NT2/D1 (cell line): ENCODE data around the gene FBXO15.

Experiments used
- DNase-seq: peaks from one replicate; pipeline ENCODE4 v3.0.0-alpha.2; 2011; ENCODE audit warnings: low read depth, low spot score
- H3K27me3 ChIP-seq: 2 replicates; pipeline ENCODE4 v1.6.0; 2011; ENCODE audit warnings: mild to moderate bottlenecking; ENCODE audit not compliant: insufficient read length, insufficient read depth
- H3K36me3 ChIP-seq: 2 replicates; pipeline ENCODE4 v1.6.1; 2011; ENCODE audit warnings: mild to moderate bottlenecking, low read length, mixed read lengths; ENCODE audit not compliant: insufficient read depth, insufficient read length
- H3K4me1 ChIP-seq: 2 replicates; pipeline ENCODE4 v1.5.1; 2011; ENCODE audit not compliant: insufficient read depth, insufficient read length
- H3K4me3 ChIP-seq: 2 replicates; pipeline ENCODE4 v1.5.1; 2011; ENCODE audit warnings: low read depth; ENCODE audit not compliant: insufficient read length
- H3K9ac ChIP-seq: 2 replicates; pipeline ENCODE4 v1.6.0; 2011; ENCODE audit warnings: low read depth; ENCODE audit not compliant: insufficient read length
- H3K9me3 ChIP-seq: 2 replicates; pipeline ENCODE4 v1.5.1; 2011; ENCODE audit warnings: mild to moderate bottlenecking, low read length; ENCODE audit not compliant: insufficient read depth
- SUZ12 ChIP-seq: IDR thresholded peaks from 2 replicates; pipeline ENCODE4 v1.6.1; 2011; ENCODE audit not compliant: insufficient read length, insufficient read depth; ENCODE audit errors: extremely low read depth
- YY1 ChIP-seq: IDR thresholded peaks from 2 replicates; pipeline ENCODE4 v1.6.1; 2011; ENCODE audit not compliant: insufficient read length, insufficient read depth
- ZNF274 ChIP-seq: IDR thresholded peaks from 2 replicates; pipeline ENCODE4 v1.6.1; 2011; ENCODE audit warnings: mild to moderate bottlenecking, low read depth, low read length

Gene FBXO15

DNA sequence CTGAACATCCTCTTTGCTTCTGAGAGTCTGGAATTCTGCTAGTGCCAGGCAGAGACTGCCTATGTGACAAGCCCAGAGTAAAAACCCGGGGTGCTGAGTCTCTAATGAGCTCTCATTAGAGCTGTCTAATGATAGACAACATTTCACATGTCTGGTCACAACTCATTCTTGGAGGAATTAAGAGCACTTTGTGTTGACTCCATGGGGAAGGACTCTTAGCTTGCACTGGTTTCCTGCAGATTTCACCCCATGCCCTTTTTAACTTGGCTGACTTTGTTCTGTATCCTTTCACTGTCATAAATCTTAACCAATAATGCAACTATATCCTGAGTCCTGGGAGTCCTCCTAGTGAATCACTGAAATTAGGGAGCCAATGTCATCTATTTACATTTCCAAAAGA lies 33.5 kb downstream of the FBXO15 start:
- Histone ChIP-seq H3K36me3 (no peaks in the 10 kb centered on the region), H3K9me3 (peaks cover 9% of the 10 kb centered on the region), H3K27me3 (no peaks in the 10 kb centered on the region), H3K4me3 (no peak overlapping the region), H3K4me1 (no peaks in the 10 kb centered on the region), H3K9ac (no peak overlapping the region)
- TF ChIP-seq SUZ12 (no peak), ZNF274 (no peak), YY1 (no peak)
- DNase-seq = no peak

DNA sequence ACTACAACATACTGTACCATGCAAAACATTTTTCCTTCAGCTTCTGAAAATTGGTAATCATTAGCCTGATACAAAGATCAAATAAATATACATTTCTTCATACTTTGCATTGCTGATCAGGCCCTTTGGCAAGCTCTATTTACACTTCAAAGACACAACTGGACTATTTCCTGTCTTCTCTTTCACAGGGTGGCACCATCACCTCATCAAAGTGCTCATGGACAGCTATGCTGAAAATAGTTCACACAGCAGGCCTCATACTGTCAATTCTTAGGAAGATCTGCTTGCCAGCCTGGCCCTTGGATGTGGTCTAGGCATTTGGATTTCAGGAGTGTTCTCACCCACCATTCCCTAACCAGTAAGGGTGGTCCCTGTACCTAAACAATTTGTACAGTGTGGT lies 33.9 kb downstream of the FBXO15 start:
- H3K9me3 ChIP-seq = peaks cover 9% of the 10 kb centered on the region
- no peak overlapping the region for H3K4me3 ChIP-seq
- no peaks in the 10 kb centered on the region for H3K4me1 ChIP-seq
- no peaks in the 10 kb centered on the region for H3K36me3 ChIP-seq
- H3K9ac ChIP-seq = no peak overlapping the region
- no peak for DNase-seq
- no peaks in the 10 kb centered on the region for H3K27me3 ChIP-seq
- no peak for TF ChIP-seq YY1
- no peak for TF ChIP-seq ZNF274
- no peak for TF ChIP-seq SUZ12

DNA sequence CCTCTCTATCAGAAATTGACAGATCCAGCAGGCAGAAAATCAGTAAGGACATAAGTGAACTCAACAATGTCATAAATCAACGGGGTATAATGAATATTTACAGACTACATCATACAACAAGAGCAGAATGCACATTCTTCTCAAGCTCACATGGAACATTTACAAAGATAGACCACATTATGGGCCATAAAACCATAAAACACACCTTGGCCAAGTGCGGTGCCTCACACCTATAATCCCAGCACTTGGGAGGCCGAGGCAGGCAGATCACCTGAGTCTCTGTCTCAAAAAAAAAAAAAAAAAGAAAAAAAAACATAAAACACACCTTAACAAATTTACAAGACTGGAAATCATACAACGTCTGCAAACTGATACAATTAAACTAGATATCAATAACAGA lies 36.7 kb downstream of the FBXO15 start:
- H3K4me3 ChIP-seq = no peak overlapping the region
- TF ChIP-seq ZNF274 (no peak), SUZ12 (no peak), YY1 (no peak)
- no peak overlapping the region for H3K9ac ChIP-seq
- no peaks in the 10 kb centered on the region for H3K36me3 ChIP-seq
- peaks cover 9% of the 10 kb centered on the region for H3K9me3 ChIP-seq
- H3K27me3 ChIP-seq = no peaks in the 10 kb centered on the region
- H3K4me1 ChIP-seq = no peaks in the 10 kb centered on the region
- no peak for DNase-seq

DNA sequence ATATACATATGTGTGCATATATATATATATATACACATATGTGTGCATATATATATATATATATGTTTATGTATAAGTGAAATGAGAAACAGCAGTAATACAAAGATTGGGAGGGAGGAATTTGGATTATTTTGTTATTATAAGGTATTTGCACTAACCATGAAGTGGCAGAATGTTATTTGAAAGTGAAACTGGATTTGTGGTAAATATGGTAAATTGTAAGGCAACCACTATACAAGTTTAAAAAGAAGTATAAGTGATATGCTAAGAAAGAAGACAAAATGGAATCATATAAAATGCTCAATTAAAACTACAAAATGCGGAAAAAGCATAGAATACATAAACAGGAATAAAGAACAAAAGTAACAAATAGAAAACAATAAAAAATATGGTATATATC lies 37.5 kb downstream of the FBXO15 start:
- TF ChIP-seq SUZ12 (no peak), YY1 (no peak), ZNF274 (no peak)
- Histone ChIP-seq H3K9me3 (peaks cover 9% of the 10 kb centered on the region), H3K9ac (no peak overlapping the region), H3K27me3 (no peaks in the 10 kb centered on the region), H3K4me3 (no peak overlapping the region), H3K36me3 (no peaks in the 10 kb centered on the region), H3K4me1 (no peaks in the 10 kb centered on the region)
- DNase-seq = no peak

DNA sequence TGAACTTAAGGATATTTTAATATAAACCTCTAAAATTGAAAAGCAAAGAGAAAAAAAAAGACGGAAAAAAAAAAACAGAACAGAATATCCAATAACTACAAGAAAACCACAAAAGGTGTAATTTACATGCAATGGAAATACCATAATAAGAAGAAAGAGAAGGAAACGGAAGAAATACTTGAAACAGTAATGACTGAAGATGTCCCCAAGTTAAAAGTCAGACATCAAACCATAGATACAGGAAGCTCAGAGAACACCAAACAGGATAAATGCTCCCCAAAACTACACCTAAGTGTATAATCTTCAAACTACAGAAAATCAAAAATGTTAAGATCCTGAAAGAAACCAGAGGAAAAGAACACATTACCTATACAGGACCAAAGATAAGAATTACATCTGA lies 39.2 kb downstream of the FBXO15 start:
- H3K27me3 ChIP-seq = no peaks in the 10 kb centered on the region
- no peaks in the 10 kb centered on the region for H3K36me3 ChIP-seq
- TF ChIP-seq SUZ12 = no peak
- TF ChIP-seq YY1 = no peak
- TF ChIP-seq ZNF274 = no peak
- peaks cover 9% of the 10 kb centered on the region for H3K9me3 ChIP-seq
- no peak overlapping the region for H3K4me3 ChIP-seq
- no peak overlapping the region for H3K9ac ChIP-seq
- no peaks in the 10 kb centered on the region for H3K4me1 ChIP-seq
- DNase-seq = no peak

DNA sequence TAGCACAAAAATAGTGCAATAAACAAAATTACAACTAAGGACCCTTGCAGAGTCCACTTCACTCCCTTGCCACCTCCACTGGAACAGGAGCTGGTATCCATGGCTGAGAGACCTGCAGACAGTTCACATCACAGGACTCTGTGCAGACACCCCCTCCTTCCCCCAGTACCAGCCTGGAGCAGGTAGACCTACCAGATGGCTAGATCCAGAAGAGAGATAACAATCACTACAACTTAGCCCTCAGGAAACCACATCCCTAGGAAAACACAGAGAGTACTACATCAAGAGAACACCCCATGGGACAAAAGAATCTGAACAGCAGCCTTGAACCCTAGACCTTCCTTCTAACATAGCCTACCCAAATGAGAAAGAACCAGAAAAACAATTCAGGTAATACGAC lies 49.8 kb downstream of the FBXO15 start:
- H3K27me3 ChIP-seq = no peaks in the 10 kb centered on the region
- no peak for DNase-seq
- TF ChIP-seq SUZ12 (no peak), YY1 (no peak), ZNF274 (no peak)
- H3K4me1 ChIP-seq = no peaks in the 10 kb centered on the region
- H3K9ac ChIP-seq = no peak overlapping the region
- H3K36me3 ChIP-seq = no peaks in the 10 kb centered on the region
- H3K9me3 ChIP-seq = no peaks in the 10 kb centered on the region
- H3K4me3 ChIP-seq = no peak overlapping the region

DNA sequence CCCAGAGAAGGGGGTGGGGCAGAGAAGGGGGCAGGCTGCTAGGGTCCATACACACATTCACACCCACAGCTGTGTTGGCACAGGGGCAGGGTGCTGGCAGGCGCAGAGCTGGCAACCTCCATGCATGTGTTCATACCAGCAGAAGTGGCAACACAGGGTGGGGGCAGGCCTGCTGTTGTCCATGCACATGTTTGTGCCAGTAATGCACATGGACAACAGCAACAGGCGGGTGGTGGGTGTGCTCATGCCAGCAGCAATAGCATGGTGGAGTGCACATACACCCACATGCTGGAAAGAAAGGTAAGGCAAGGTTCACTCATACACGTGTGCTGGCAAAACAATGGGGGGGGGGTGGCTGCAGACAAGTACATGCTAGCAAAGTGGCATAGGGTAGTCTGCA lies 54.7 kb downstream of the FBXO15 start:
- Histone ChIP-seq H3K9ac (no peak overlapping the region), H3K27me3 (no peaks in the 10 kb centered on the region), H3K4me3 (no peak overlapping the region), H3K9me3 (no peaks in the 10 kb centered on the region), H3K36me3 (no peaks in the 10 kb centered on the region), H3K4me1 (no peaks in the 10 kb centered on the region)
- no peak for DNase-seq
- TF ChIP-seq ZNF274 = no peak
- no peak for TF ChIP-seq SUZ12
- no peak for TF ChIP-seq YY1

DNA sequence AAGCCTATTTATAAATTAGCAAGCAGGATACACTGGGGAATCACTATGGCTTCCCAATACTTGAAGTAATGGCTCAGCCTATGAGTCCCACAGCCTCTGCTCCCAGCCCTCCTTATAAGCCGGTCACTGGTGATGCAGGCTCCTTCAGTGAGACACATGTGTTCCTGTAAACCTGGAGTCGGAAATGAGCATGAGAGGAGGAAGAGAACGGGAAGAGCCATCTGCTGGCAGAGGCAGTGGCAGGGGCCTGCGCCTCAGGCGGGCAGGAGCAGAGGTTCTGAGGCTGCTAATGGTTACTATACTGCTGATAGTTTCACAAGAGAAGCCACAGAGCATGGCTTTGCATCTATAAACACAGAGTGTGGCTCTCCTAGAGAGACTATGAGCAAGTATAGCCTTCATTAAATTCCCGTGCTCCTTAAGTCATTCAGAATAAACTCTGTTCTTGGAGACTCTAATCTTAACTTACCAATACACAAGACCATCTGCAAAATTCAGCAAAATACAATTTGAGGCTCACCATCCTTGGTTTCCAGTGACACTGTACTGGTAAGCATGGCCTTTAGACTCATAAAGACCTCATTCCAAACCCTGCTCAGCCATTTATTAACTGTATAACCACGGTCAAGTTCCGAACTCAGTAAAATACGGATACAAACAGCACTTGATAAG lies 63.3 kb downstream of the FBXO15 start:
- Histone ChIP-seq H3K4me3 (no peak overlapping the region), H3K9me3 (no peaks in the 10 kb centered on the region), H3K27me3 (no peaks in the 10 kb centered on the region), H3K4me1 (no peaks in the 10 kb centered on the region), H3K36me3 (no peaks in the 10 kb centered on the region), H3K9ac (no peak overlapping the region)
- DNase-seq = no peak
- TF ChIP-seq SUZ12 = no peak
- no peak for TF ChIP-seq YY1
- TF ChIP-seq ZNF274 = no peak
